Measurements from ENCODE around the gene PTPRT. TPM values are rescaled to one million over a fixed set of nuclear protein-coding genes. Genes with fewer than 3 reads are reported as not detected.

Gene PTPRT
- polyA plus RNA-seq, 1 of the 3 experiments (the other 2 are of a cell fraction): not detected

GRCh38 chr20:43237651-43238168 is 48.0 kb upstream of the PTPRT start:
- Histone ChIP-seq H3K9ac (no peak overlapping the region), H3F3A (replicated peaks; ENCODE audit: insufficient read depth) (no peaks in the 10 kb centered on the region), H3K27ac (ENCODE audit: low read depth in 2 of 2, low read length in 1 of 2) (no peak overlapping the region), H3K79me2 (ENCODE audit: insufficient read depth) (no peaks in the 10 kb centered on the region), H2AFZ (ENCODE audit: low read depth) (no peak overlapping the region), H4K20me1 (ENCODE audit: insufficient read depth) (no peaks in the 10 kb centered on the region), H3K27me3 (ENCODE audit: insufficient read depth) (no peaks in the 10 kb centered on the region), H3K36me3 (replicated peaks in 1 of 2; ENCODE audit: control insufficient read depth in 1 of 2, insufficient read depth in 2 of 2, low read length in 1 of 2) (no peaks in the 10 kb centered on the region), H3K4me2 (no peak overlapping the region), H3K4me3 (ENCODE audit: low read depth in 2 of 2, low read length in 1 of 2) (no peak overlapping the region), H3K9me3 (no peaks in the 10 kb centered on the region; the same call in 1 of the 2 replicates), H3K4me1 (ENCODE audit: control insufficient read depth in 1 of 2, insufficient read depth in 2 of 2, low read depth in 1 of 2, low read length in 1 of 2) (no peaks in the 10 kb centered on the region), H3K9me2 (no peaks in the 10 kb centered on the region)
- ChIA-PET POLR2A (no interaction called here), CTCF (interaction anchor here (1.2 kb wide), 1 partner anchor 1540 kb away, joined by 3 read pairs; no protein-coding TSS in a partner anchor)
- TF ChIP-seq MXI1 (IDR thresholded peaks at IDR 0.05; ENCODE audit: low read depth, low read length): no peak
- no peak for TF ChIP-seq SIN3A (IDR thresholded peaks at IDR 0.05; ENCODE audit: borderline replicate concordance, low read depth, low read length)
- TF ChIP-seq JUND (IDR thresholded peaks at IDR 0.05): no peak
- TF ChIP-seq EZH2phosphoT487 (IDR thresholded peaks at IDR 0.05; ENCODE audit: borderline replicate concordance, low read depth): no peak
- TF ChIP-seq, protein P1, sequence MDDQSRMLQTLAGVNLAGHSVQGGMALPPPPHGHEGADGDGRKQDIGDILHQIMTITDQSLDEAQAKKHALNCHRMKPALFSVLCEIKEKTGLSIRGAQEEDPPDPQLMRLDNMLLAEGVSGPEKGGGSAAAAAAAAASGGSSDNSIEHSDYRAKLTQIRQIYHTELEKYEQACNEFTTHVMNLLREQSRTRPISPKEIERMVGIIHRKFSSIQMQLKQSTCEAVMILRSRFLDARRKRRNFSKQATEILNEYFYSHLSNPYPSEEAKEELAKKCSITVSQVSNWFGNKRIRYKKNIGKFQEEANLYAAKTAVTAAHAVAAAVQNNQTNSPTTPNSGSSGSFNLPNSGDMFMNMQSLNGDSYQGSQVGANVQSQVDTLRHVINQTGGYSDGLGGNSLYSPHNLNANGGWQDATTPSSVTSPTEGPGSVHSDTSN (IDR thresholded peaks at IDR 0.05): no peak
- TF ChIP-seq FOXM1 (IDR thresholded peaks at IDR 0.05; ENCODE audit: low read depth): no peak
- TF ChIP-seq POLR2AphosphoS5 (IDR thresholded peaks at IDR 0.05; ENCODE audit: low read depth, low read length): no peak
- TF ChIP-seq TCF12 (IDR thresholded peaks at IDR 0.05): no peak
- no peak for TF ChIP-seq YY1 (IDR thresholded peaks at IDR 0.05; ENCODE audit: low read depth)
- no peak for TF ChIP-seq CHD2 (IDR thresholded peaks at IDR 0.05; ENCODE audit: low read length, partially characterized antibody)
- TF ChIP-seq REST (IDR thresholded peaks at IDR 0.05; ENCODE audit: low read depth, low read length): no peak
- TF ChIP-seq RCOR1 (IDR thresholded peaks at IDR 0.05; ENCODE audit: low read length): no peak
- WGBS (ENCODE audit: low lambda C conversion rate): 6% methylated on average over 4 of the region's 4 CpGs
- no peak for DNase-seq

DNA sequence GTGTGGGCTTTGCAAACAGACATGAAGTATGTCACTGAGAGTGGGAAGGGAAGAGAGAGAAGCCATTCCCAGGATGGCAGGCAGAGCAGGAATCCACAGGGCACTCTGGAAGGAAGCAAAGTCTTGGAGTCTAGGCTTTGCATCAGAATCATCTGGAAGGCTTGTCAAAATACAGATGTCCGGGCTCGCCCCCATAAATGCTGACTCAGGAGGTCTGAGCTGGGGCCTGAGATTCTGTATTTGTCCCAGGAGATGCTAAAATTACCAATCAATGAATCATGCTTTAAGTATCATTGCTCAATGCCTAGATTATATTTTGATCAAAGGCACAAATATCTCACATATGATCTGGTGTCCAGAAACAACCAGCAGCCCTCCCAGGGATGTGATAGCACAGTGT is 46.3 kb upstream of the PTPRT start:
- H3K9ac ChIP-seq: no peak overlapping the region
- H3K9me3 ChIP-seq: no peaks in the 10 kb centered on the region; the same call in 1 of the 2 replicates
- no peaks in the 10 kb centered on the region for H3F3A ChIP-seq (replicated peaks; ENCODE audit: insufficient read depth)
- no peak overlapping the region for H3K4me3 ChIP-seq (ENCODE audit: low read depth in 2 of 2, low read length in 1 of 2)
- no peaks in the 10 kb centered on the region for H3K27me3 ChIP-seq (ENCODE audit: insufficient read depth)
- H2AFZ ChIP-seq (ENCODE audit: low read depth): no peak overlapping the region
- H4K20me1 ChIP-seq (ENCODE audit: insufficient read depth): no peaks in the 10 kb centered on the region
- WGBS (ENCODE audit: low lambda C conversion rate): 26% methylated on average over 2 of the region's 2 CpGs
- H3K27ac ChIP-seq (ENCODE audit: low read depth in 2 of 2, low read length in 1 of 2): no peak overlapping the region
- H3K4me2 ChIP-seq: no peak overlapping the region
- H3K36me3 ChIP-seq (replicated peaks in 1 of 2; ENCODE audit: control insufficient read depth in 1 of 2, insufficient read depth in 2 of 2, low read length in 1 of 2): no peaks in the 10 kb centered on the region
- H3K4me1 ChIP-seq (ENCODE audit: control insufficient read depth in 1 of 2, insufficient read depth in 2 of 2, low read depth in 1 of 2, low read length in 1 of 2): no peaks in the 10 kb centered on the region
- H3K79me2 ChIP-seq (ENCODE audit: insufficient read depth): no peaks in the 10 kb centered on the region
- no peak for DNase-seq
- ChIA-PET POLR2A (no interaction called here), CTCF (no interaction called here)
- no peaks in the 10 kb centered on the region for H3K9me2 ChIP-seq
- TF ChIP-seq, protein P1 (IDR thresholded peaks at IDR 0.05): no peak
- no peak for TF ChIP-seq RXRA (IDR thresholded peaks at IDR 0.05; ENCODE audit: borderline replicate concordance, low read depth)
- TF ChIP-seq NFIC (IDR thresholded peaks at IDR 0.05; ENCODE audit: borderline replicate concordance): no peak
- TF ChIP-seq RFX5 (IDR thresholded peaks at IDR 0.05; ENCODE audit: low read length): no peak
- TF ChIP-seq TEAD4 (IDR thresholded peaks at IDR 0.05; ENCODE audit: borderline replicate concordance, insufficient read depth): no peak
- TF ChIP-seq, protein P2, sequence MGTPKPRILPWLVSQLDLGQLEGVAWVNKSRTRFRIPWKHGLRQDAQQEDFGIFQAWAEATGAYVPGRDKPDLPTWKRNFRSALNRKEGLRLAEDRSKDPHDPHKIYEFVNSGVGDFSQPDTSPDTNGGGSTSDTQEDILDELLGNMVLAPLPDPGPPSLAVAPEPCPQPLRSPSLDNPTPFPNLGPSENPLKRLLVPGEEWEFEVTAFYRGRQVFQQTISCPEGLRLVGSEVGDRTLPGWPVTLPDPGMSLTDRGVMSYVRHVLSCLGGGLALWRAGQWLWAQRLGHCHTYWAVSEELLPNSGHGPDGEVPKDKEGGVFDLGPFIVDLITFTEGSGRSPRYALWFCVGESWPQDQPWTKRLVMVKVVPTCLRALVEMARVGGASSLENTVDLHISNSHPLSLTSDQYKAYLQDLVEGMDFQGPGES (IDR thresholded peaks at IDR 0.05; ENCODE audit: low read depth, low read length): no peak
- TF ChIP-seq, protein P3, sequence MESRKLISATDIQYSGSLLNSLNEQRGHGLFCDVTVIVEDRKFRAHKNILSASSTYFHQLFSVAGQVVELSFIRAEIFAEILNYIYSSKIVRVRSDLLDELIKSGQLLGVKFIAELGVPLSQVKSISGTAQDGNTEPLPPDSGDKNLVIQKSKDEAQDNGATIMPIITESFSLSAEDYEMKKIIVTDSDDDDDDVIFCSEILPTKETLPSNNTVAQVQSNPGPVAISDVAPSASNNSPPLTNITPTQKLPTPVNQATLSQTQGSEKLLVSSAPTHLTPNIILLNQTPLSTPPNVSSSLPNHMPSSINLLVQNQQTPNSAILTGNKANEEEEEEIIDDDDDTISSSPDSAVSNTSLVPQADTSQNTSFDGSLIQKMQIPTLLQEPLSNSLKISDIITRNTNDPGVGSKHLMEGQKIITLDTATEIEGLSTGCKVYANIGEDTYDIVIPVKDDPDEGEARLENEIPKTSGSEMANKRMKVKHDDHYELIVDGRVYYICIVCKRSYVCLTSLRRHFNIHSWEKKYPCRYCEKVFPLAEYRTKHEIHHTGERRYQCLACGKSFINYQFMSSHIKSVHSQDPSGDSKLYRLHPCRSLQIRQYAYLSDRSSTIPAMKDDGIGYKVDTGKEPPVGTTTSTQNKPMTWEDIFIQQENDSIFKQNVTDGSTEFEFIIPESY (IDR thresholded peaks at IDR 0.05; ENCODE audit: borderline replicate concordance, low read depth): no peak
- no peak for TF ChIP-seq SIN3A (IDR thresholded peaks at IDR 0.05; ENCODE audit: borderline replicate concordance, low read depth, low read length)
- TF ChIP-seq JUND (IDR thresholded peaks at IDR 0.05): no peak
- no peak for TF ChIP-seq FOXJ3 (CRISPR knock-in tag; IDR thresholded peaks at IDR 0.05)
- no peak for TF ChIP-seq ELF1 (IDR thresholded peaks at IDR 0.05)

All from SK-N-SH (cell line).